Effector CD4-positive, alpha-beta T cell (primary cell): ENCODE measurements around the gene ZNF217.
A peak's percentile ranks its signal among the peaks of the same experiment; 100 is the strongest.
"Not testable (repeated sequence)": the region's sequence is repeated elsewhere in the genome, so short reads cannot be mapped to it uniquely, and the experiment has no call there.

ENCODE experiments used
- DNase-seq: peaks from one replicate; pipeline ENCODE4 v3.0.0-alpha.2; 2020

ZNF217 gene

DNA sequence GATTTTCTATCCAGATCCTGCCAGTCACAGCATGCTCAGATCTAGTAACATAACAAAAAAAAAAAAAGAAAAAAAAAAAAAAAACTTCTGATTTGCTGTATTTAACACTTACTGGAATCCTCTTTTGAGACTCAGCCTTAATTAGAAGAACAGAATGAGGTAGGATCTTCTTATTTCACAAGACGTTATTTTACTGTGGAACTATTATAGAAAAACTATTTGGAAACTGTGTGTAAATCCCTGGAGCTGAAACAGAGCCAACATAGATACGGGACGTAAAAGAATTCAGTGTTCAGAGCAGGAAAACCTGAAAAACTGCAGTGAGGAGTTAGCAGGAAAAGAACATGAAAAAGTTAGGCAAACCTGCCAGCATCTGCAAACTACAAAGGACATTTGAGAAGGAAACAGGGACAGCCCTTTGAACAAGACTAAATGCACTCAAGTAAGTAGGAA, 3.4 kb upstream of the ZNF217 start:
- no peak for DNase-seq

DNA sequence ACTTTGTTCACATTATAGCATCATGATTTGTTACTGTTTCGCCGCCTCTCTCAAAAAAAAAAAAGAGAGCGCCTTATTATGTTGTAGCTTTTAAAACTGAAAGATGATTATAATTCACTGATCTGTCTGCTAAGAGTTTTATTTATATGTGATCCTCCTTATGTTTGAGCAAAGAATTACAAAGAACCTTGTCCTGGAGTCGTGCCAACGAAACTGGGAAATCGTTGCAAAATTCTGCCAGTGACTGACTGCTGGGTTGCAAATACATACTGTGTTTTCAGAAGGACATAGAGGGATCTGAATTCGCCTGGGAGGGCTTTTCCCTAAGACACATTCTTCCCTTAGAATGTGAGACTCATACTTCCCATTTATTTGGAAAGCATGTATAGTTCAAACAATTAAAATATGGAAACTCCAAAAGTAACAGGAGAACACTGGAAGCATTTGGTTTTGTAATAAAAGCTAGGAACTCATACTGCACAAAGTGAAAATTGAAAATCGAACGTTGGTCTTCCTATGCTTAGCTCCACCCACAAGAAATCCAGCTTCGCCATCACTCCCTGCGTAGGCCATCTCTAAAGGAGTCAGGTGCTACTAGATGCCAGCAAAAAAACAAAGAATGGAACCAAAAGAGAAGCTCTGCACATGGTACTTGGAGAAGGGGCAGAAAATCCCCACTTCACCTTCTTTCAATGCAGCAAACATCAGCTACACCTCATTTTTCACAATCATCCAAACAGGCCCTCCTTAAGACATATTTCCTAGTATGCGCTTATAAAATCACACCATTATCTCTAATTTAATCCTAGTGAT, 2.8 kb upstream of the ZNF217 start:
- not testable (repeated sequence) for DNase-seq

DNA sequence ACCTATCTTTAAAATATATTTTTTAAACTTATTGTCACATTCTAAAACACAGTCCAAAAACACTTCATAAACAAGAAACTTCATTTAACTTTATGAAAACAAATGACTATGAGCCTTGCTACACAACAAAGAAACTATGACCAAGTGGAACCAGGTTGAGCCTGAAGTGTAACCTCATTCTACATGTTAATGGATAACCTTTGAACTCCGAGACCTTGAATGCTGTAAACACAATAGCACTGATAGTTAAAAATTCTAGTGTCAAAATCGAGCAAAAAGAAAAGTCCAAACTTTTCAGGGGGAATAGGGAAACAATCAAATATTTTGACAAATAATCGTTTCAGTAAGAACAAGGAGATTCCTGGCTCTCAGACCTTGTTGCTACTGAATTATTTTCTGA, 2.1 kb upstream of the ZNF217 start:
- not testable (repeated sequence) for DNase-seq

DNA sequence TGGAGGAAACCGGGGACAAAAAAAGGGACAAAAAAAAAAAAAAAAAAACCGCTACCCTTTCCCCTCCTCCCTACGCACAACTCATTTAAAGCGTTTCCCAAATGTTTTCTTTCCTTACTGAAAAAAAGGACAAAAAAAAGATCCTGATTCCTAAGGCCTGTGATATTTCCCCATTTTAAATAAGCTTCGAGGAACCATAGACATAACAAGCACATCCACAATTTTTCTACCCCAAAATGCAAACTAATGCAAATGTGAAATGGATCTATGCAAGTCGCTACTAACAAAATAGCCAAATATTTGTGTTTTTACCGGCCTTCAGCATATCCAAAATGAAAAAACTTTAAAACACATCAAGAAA, 1.4 kb upstream of the ZNF217 start:
- DNase-seq, result no peak

DNA sequence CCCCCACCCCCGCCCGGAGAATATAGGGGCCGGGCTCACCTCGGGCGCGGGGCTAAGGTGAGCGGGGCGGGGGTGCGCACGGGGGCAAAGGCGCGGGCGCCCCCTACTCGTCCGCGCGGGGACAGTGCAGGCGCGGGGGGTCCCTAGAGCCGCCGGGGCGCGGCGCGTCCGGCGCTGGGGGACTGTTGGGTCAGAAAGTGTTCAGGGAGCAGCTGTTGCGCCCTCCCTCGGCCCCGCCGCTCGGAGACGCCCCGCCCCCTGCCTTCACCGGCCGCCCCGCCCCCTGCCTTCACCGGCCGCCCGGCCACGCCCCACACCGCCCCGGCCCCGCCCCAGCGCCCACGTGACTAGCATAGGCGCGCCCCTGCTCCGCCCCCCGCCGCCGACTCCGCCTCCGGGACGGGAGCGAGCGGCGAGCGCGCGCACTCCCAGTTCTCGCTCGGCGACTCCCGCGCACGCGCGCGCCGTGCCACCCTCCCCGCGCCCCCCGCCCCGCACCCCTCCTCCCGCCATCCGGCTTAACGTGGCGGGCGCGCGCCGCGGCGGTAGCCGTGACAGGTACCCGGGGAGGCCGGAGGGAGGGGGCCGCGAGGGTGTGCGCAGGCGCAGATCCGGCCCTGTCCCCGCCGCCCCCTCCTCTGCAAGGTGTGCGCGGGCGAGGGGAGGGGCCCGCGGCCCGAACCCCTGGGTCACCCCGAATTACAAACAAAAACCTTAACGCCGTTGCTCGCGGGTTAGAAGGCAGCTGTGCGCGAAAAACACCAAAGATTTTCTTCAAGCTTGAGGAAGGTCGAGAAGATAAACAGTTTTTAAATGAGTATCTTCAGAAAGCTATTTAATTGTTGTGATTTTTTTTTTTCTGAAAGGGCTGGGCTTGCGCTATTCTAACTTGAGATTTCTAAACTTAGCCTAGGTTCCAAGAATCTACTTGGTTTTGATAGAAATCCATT, 704 bp upstream of the ZNF217 start:
- DNase-seq, result peak; percentile 96

DNA sequence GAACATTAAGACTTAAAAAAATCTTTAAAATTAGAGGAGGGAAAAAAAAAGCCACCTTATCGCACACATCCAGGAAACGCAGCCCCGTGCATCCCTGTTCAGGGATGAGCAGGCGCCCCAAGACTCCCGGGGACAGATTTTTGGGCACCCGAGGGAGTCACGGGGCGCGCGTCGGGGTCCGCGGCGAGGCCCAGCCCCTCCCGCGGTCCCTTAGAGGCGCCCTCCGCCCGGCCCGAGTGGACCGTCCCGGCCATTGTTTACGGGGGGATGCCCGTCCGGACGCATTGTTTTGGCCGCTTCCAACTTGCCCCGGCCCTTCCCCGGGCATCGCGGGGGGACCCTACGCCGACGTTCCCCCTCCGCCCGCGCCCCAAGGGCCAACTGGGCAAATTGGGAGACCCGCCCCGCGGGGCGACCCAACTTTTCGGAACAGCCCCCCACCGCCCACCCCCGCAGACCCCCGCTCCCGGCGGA, 610 bp downstream of the ZNF217 start:
- no peak for DNase-seq

DNA sequence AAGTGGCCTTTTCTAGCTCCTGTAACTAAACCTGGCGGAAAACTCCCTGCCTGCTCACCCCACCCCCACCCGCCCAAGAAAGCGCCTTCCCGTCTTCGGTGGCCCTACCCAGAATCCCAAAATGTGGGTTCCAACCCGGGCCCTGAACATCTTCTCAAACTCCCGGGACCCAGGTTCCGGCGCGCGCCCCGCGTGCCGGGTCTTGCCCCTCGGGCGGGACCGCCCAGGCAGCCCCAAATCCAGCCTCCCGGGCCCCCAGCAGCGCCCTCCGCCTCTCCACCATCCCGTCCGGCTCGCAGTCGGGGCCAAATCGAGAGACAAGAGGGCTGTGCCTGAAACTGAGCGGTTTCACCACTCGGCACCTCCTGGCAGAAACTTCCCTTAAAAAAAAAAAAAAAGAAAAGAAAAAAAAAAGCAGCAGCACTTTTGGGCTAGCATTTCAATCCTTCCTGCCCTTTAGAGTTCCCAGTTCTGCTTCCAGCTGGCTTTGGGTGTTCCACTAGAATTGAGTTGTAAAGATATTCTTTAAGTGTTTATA, 1.1 kb downstream of the ZNF217 start:
- DNase-seq, result peak; percentile 31

DNA sequence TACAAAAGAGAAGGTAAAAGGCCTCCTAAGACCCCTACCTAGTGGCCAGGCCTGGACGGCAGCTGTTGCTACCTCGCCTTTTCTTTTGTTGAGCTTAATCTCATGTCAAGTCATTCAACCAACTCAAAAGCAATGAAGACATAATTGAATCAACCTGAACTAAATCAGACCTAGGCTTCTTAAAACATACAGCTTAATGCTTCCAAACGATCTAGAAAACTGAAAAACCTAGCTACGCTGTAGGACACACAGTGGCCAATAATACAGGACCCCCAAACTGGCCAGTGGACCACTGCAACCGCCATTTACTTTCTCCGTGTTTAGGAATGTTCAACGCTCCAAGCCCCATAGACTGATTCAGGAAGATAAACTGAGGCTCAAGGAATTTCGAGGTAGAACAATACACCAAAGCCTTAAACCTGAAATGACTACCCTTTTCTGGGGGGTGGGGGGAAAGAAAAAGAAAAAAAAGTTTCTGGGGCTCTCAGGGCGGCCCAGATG, 1.6 kb downstream of the ZNF217 start:
- DNase-seq, result not testable (repeated sequence)

DNA sequence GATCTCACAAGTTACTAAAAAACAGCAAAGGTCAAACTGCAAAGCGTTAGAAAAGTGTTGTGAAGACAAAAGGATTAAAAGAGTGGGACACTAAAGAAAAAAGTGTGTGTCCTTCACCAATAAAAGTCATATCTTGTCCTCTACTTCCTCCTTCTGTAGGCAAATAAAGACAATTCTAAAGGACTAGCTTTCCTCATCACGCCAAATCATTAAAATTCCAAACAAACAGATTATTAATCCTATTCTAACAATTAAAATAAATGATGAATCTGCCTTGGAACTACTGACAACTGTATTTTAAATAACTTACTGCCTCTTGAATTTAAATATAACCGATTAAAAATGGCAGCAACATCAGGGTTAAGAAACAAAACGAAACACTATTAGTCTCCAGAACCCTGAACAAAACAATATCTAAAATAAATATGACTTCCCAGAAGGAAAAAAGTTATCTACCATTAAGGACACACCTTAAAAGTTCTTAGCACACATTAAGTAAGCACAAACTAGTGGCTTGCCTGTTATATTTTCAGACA, 2.4 kb downstream of the ZNF217 start:
- DNase-seq, result not testable (repeated sequence)

DNA sequence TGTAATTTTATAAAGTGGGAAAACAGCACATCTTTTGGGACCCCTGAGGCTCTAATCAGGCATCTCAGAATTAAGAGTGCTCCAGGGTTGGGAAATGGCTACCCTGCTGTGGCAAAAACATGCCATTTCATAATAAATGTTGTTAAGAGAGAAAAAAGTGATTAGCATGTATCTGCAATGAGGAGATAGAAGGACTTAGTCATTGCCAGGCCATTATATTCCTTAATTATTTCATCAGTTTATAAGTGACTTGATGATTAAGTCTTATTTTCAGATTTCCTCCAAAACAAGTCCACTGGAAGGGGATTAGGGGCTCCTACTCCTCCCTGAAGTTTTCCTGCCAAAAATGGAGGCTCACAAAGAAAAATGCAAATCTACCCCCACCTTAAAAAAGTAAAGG, 3.0 kb downstream of the ZNF217 start:
- DNase-seq, result not testable (repeated sequence)

DNA sequence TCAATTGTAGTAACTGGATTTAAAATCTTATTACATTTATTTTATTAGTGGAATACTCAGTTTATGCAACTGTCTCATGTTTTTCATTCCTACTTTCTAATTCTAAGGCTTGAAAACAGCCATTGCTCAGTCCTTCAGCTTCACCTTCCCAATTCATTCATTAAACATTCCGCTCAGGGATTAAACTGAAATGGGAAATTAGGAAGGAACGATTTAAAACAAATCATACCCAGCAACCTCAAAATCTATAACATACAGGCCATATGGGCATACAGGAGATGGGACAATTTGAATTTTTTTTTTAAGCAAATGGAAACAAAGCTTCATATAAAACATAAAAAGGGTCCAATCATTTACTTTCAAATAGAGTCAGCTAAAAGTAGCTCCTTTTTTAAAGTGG, 3.5 kb downstream of the ZNF217 start:
- DNase-seq, result not testable (repeated sequence)

DNA sequence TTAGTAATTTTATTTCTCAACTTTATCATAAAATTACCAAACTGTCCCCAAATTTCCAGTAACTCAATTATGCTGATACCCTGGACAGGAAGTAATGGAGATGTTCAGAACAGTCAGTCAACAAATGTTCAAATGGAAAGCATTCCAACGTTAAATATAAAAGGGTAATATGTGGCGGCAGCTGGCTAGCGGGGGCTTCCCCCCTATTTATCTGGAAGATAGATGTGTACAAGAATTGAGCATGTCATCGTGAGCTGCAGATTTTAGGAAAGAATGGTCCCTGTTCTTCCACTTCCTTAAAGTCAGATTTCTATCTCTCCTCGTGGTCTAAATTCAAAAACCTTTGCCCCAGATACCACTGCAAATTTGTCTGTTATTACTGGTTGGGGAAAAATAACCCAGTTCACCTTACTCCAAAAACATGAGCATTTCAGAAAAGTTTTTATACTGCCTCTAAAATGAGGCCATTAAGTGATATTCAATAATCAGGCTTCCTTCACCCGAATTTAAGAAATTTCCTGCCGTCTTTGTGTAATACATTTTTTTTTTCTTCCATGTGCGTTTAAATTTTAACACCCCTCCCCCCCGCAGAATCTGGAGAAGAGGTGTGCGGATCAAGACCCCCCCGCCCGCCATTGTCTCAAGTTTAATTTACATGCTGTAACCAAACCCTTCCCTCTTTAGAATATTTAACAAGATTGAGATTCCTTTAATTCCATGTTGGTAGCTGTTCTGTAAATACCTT, 4.1 kb downstream of the ZNF217 start:
- DNase-seq, result not testable (repeated sequence)

DNA sequence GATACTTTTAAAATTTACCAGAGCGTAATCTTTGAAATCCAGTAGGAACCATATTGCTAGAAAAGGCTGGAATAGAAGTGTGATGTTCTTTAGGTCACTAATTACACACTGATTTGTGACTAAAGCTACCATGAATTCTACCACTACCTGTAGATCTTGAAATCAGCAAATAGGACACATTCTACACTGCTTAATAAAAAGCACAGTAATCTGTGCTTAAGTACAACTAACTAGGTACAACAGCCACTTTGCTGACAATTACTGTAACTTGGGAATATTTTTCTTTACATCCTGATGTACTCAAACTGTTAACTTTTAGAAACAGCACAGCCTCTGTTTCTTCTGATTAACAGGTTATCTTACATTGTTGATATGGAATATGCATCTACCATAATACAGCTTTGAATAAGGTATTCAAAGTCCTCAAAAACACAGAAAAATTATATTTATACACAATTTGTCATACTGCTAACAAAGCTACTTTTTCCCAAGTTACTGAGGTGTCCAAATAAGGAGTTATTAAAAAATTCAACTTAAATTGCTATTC, 6.4 kb downstream of the ZNF217 start:
- not testable (repeated sequence) for DNase-seq

DNA sequence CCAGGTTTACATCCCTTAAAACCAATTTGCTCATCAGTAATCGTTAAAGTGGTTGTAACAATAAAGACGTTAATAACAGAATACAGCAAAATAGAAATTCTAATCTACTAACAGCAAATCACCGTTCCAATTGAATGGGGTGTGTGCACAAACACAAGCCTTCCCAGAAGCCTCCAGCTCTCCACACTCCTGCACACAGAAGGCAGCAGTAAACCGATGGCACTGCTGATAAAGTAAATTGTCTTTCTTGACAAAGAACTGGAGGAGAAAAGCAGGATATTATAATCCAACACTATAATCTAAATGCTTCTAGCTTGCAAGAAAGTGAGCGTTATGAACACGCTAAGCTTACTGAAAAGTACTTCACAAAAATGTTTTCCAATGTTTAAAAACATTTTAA, 7.0 kb downstream of the ZNF217 start:
- no peak for DNase-seq

DNA sequence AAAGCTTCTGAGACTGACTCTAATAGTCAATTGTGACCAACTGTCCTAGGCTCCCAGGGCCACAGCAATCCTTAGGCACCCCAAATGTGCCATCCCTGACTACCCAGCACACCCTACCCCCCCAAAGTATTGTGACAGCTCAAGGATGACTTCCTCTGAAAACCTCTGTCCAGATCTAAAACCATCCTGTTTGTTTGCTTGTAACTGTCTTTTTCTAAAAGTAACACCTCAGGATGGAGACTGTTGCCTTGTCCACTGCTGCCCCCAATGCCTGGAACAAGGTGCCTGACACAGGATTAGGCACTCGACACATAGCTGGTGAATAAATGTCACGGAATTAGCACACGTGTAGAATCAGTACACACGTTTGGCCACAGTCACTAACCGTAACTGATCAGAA, 7.7 kb downstream of the ZNF217 start:
- DNase-seq, result not testable (repeated sequence)

DNA sequence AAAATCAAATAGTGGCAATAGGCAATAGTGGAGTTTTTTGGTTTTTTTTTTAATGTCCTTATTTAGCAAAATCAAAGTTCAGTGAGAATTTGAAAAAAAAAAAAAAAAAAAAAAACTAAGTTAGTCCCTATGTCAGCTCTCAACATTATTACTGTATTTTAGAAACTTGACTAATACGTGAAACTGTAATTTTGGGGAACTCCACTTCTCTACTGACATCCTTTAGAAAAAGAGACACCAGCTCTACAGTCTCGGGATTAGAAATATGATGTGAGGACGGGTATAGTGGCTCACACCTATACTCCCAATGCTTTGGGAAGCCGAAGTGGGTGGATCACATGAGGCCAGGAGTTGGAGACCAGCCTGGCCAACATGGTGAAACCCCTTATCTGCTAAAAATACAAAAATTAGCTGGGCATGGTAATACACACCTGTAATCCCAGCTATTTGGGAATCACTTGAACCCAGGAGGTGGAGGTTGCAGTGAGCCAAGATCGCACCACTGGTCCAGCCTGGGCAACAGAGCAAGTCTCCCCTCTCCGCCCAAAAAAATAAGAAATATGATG, 8.6 kb downstream of the ZNF217 start:
- not testable (repeated sequence) for DNase-seq

DNA sequence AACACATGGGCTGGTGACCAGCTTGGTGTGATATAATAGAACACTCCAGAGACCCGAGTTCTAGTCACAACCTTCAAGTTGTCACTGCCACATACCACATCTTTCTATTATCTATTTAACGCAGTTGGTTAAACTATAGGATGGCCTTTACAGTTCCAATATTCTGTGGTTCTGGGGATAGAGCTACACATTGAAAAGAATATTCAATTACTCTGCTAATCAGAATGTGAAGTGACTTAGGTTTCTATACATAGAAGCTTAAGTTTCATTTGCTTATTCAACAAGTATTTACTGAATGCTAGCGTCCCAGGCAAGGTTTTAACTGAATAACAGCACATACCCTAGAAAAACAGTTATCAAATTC, 9.1 kb downstream of the ZNF217 start:
- not testable (repeated sequence) for DNase-seq

DNA sequence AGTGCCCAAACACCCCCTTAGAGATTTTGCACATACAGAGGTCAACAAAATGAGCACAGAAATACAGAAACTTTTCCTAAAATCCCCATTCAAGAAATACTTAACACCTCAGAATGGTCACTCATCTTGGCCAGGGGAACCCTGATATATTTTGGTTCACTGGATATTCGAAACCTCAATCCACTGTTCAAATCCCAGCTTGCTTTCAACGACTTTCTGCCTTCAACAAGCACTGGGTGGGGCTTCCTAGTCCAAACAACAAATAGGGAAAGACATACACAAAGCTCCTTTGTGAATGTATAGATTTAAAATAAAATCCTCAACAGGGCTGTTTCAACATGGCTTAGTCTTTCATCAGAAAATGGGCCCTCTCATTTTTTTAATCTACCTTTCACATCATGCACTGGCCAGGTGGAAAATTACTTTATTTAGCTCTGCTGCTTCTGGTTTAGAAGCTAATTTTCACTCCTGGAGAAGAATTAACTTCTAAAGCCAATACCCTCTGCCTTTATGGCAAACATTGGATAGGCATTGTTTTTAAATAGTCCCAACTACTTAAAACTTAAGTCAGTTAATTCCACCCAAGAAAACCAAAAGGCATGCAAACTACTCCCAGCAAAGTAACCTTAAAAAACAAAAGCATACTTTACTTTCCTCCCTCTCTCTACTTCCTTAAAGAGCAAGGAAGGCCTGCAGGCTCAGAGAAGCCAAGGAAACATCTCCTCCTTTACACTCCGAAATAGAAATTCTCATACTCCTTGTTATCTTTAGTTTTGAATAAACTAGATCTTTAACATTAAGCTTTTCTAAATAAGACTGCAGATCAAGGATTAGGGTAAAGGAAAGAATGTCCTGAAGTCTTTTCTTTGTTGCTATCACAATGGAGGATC, 9.7 kb downstream of the ZNF217 start:
- not testable (repeated sequence) for DNase-seq

DNA sequence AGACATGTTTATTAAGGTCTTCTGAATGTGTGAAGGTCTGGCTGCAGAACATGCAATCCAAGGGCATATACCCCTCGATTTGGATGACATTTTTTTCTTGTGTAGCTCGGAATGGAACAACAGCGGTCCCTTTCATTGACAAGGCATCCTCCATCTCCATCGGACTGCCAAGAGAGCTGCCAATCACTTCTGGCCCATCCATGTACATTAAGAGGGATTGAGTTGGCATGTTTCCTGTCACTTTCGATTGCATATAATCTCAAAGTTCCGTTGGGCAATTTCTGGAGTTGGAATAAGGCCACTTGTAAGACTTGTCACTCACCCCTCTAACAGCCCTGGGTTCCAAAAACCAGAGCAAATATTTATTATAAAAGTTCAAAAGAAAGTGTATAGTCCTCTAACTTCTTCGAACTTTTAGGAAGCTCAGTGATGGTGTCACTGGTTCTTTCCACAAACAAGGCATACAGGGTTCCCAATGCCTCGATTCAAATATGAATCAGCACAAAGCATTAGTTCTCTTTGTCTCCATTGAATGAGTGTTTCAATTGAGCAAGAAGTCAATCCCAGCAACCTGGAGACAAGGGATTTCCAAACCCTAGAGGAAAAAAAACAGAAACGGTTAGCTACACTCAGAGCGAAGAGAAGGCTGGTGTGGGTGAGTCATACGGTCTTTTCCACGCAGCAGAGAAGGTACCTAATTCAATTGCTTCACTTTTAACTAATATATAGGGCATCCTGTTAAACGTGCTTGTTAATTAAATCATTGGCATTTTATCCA, 10.9 kb downstream of the ZNF217 start:
- DNase-seq, result peak; percentile 51

DNA sequence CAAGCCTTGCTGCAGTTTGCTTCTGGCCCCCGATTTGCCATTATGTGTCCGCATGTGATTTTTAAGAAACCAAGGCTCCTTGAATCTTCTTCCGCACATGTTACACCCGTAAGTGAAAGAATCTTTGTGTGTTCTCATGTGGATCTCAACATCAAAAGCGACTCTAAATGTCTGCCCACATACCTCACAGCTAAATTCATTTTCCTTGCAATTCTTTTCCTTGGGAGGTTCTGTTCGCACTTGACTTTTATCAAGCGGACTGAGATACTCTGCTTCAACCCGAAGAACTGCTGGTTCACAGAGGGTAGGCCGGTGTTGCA, 11.4 kb downstream of the ZNF217 start:
- no peak for DNase-seq
